ENCODE measurements around the gene CABP7. TPM values are rescaled to one million over a fixed set of nuclear protein-coding genes. Genes with fewer than 3 reads are reported as not detected.

CABP7 gene
- total RNA-seq, 2 experiments from 2014 or later, result 0.09 TPM; not detected in 1

DNA sequence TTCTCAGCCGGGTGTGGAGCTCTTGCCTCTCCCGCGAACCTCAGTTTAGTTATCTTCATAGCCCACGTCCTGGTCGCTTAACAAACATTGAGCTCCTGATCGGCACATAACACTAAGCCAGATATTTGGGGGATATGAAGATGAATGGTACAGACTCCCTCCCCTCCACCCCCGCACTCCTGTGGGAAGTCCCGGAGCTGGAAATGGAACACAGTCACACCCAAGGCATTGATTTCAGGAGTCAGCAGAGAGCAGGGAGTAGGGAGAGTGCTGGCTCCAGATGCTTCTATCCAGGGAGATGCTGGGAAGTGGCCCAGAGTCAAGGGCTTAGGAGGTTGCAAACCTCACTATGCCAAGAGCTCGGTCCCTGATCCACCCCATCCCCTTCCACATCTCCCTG lies 26.1 kb upstream of the CABP7 start:
- Mint-ChIP-seq H3K36me3 (peaks cover 2% of the 10 kb centered on the region), H3K27ac (no peak overlapping the region), H3K9me3 (no peaks in the 10 kb centered on the region), H3K4me1 (no peaks in the 10 kb centered on the region), H3K4me3 (no peak overlapping the region), H3K27me3 (no peaks in the 10 kb centered on the region)
- POLR2A ChIA-PET, result no interaction called here
- ATAC-seq (ENCODE audit: low read depth) (no peak), DNase-seq (no peak)

DNA sequence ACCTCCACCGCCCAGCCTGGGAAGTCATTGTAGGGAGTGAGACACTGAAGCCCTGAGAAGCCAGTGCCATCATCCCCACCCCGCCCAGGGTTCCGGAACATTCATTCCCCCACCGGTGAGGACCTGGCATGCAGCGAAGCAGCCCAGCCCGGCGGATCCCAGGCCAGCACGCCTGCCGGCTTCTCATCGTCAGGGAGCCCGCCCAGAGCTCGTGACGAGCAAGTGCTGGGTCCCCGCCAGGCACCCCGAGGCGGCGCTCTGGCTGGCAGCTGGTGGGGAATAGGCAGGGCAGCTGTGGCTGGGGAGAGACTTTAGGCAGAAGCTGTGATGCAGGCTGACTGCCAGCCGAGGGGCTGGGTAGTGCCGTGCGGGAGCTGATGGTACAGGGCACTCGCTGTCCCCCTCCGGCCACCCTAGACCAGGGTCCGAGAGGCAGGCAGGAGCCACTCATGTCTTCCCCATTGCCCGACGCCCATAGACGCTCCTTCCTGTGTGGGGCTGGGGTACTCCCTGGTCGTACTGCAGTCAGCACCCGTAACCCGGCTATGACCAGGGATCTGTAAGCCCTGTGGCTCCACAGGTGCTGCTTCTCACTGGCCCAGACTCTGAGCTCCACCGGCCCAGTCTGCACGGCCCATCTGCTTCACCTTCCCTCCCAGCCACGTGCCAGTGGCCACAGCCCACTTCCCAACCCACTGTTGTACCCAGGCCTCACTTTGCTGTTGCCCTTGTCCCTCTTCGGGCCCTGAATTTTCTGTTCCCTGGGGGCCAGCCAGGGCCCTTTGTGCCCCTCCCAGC lies 24.5 kb upstream of the CABP7 start:
- ATAC-seq (ENCODE audit: low read depth) (no peak), DNase-seq (no peak)
- Mint-ChIP-seq H3K27me3 (no peaks in the 10 kb centered on the region), H3K36me3 (peaks cover 2% of the 10 kb centered on the region), H3K4me3 (no peak overlapping the region), H3K4me1 (no peaks in the 10 kb centered on the region), H3K9me3 (no peaks in the 10 kb centered on the region), H3K27ac (no peak overlapping the region)
- POLR2A ChIA-PET, result no interaction called here

GRCh38 chr22:29697853-29698598 lies 21.8 kb upstream of the CABP7 start:
- Mint-ChIP-seq H3K27ac (no peak overlapping the region), H3K36me3 (peaks cover 2% of the 10 kb centered on the region), H3K4me3 (no peak overlapping the region), H3K27me3 (peaks cover 2% of the 10 kb centered on the region), H3K9me3 (no peaks in the 10 kb centered on the region), H3K4me1 (peaks cover 9% of the 10 kb centered on the region)
- POLR2A ChIA-PET, result no interaction called here
- no peak for DNase-seq
- no peak for ATAC-seq (ENCODE audit: low read depth)

GRCh38 chr22:29700206-29700899 lies 19.4 kb upstream of the CABP7 start:
- Mint-ChIP-seq H3K9me3 (no peaks in the 10 kb centered on the region), H3K27me3 (peaks cover 5% of the 10 kb centered on the region), H3K4me3 (no peak overlapping the region), H3K4me1 (peaks cover 9% of the 10 kb centered on the region), H3K36me3 (no peaks in the 10 kb centered on the region), H3K27ac (no peak overlapping the region)
- DNase-seq, result no peak
- POLR2A ChIA-PET, result interaction anchor here (0.5 kb wide), 1 partner anchor 555 kb away, joined by 4 read pairs; no protein-coding TSS in a partner anchor
- ATAC-seq (ENCODE audit: low read depth), result no peak

- H3K27me3 Mint-ChIP-seq, result peaks cover 5% of the 10 kb centered on the region
Observed at GRCh38 chr22:29700900-29701154, 19.0 kb upstream of the CABP7 start.

GRCh38 chr22:29701155-29701999 lies 18.4 kb upstream of the CABP7 start:
- ATAC-seq (ENCODE audit: low read depth) (peak; percentile 50), DNase-seq (no peak)
- peaks cover 5% of the 10 kb centered on the region for H3K27me3 Mint-ChIP-seq
- no peaks in the 10 kb centered on the region for H3K9me3 Mint-ChIP-seq
- POLR2A ChIA-PET, result interaction anchor here (0.6 kb wide), 1 partner anchor 1705 kb away, joined by 3 read pairs; no protein-coding TSS in a partner anchor
- no peaks in the 10 kb centered on the region for H3K36me3 Mint-ChIP-seq
- peaks cover 9% of the 10 kb centered on the region for H3K4me1 Mint-ChIP-seq
- no peak overlapping the region for H3K4me3 Mint-ChIP-seq
- H3K27ac Mint-ChIP-seq, result no peak overlapping the region

More at GRCh38 chr22:29700900-29701154, 19.0 kb upstream of the CABP7 start:
- Mint-ChIP-seq H3K4me3 (no peak overlapping the region), H3K36me3 (no peaks in the 10 kb centered on the region), H3K9me3 (no peaks in the 10 kb centered on the region), H3K27ac (no peak overlapping the region), H3K4me1 (peaks cover 9% of the 10 kb centered on the region)
- ATAC-seq (ENCODE audit: low read depth), result no peak
- POLR2A ChIA-PET, result interaction anchor here (0.5 kb wide), 1 partner anchor 555 kb away, joined by 4 read pairs; no protein-coding TSS in a partner anchor
- no peak for DNase-seq

GRCh38 chr22:29702000-29702930 lies 17.5 kb upstream of the CABP7 start:
- peaks cover 5% of the 10 kb centered on the region for H3K27me3 Mint-ChIP-seq
- H3K9me3 Mint-ChIP-seq, result no peaks in the 10 kb centered on the region
- DNase-seq (no peak), ATAC-seq (ENCODE audit: low read depth) (no peak)
- no peak overlapping the region for H3K27ac Mint-ChIP-seq
- POLR2A ChIA-PET, result interaction anchor here (0.6 kb wide), 1 partner anchor 1704 kb away, joined by 3 read pairs; no protein-coding TSS in a partner anchor
- no peaks in the 10 kb centered on the region for H3K36me3 Mint-ChIP-seq
- H3K4me1 Mint-ChIP-seq, result peaks cover 9% of the 10 kb centered on the region
- H3K4me3 Mint-ChIP-seq, result no peak overlapping the region

DNA sequence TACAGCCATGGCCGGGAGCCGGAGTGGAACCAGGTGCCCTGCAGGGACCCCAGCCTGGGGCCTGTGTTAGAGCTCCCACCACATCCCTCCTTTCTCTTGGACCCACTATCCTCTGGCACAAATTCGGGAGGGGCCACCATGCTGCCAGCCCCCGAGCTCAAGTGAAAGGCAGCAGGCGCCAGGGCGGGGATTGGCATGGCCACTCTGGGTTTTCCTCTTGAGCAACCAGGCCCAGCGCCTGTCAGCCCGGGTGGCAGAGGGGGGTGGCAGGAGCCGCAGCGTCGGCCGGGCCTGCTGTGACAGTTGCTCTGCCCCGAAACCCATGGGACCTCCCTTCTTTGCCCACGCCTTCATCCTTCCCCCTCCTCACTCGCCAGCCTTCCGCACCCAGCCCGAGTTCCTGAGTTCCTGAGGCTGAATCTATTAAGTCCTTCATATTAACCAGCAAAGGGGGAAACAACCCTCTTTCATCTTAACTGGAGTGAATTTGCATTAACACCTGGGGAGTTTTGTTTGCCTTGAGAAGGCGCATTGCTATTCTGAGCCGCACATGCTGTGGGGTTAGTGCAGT lies 16.8 kb upstream of the CABP7 start:
- ATAC-seq (ENCODE audit: low read depth) (no peak), DNase-seq (no peak)
- Mint-ChIP-seq H3K4me3 (no peak overlapping the region), H3K27ac (no peak overlapping the region), H3K4me1 (peaks cover 9% of the 10 kb centered on the region), H3K27me3 (peaks cover 5% of the 10 kb centered on the region), H3K9me3 (no peaks in the 10 kb centered on the region), H3K36me3 (no peaks in the 10 kb centered on the region)
- POLR2A ChIA-PET, result no interaction called here

DNA sequence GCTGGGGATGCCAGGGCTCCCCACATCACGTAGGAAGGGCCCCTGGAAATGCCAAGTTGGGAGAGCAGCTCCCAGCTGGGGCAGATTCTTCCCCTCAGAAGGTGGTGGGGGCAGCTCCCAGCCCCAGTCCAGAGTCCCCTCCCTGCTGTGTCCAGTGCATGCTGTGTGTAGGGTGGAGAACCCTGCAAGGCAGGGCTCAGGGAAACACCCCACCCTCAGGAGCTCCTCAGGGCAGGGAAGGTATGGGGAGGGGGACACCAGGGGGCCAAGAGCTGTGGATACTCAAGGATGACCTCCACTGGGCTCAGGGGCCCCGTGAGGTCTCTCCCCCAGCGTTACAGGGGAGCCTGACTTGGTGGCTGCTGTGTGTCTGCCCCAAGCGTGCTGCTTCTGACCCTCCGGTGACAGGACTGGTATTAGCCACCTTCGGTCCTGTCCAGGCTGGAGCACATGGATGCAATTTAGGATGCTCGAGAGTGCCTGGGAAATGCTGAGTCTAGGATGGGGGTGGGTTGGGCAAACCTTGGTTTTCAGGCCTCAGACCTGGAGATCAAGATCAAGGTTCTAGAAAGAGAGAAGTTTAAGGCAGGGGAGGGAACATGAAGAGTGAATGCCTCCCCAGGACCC lies 16.1 kb upstream of the CABP7 start:
- ATAC-seq (ENCODE audit: low read depth) (no peak), DNase-seq (no peak)
- Mint-ChIP-seq H3K9me3 (no peaks in the 10 kb centered on the region), H3K36me3 (no peaks in the 10 kb centered on the region), H3K4me3 (no peak overlapping the region), H3K27me3 (peaks cover 6% of the 10 kb centered on the region), H3K4me1 (peaks cover 9% of the 10 kb centered on the region), H3K27ac (no peak overlapping the region)
- POLR2A ChIA-PET, result no interaction called here

DNA sequence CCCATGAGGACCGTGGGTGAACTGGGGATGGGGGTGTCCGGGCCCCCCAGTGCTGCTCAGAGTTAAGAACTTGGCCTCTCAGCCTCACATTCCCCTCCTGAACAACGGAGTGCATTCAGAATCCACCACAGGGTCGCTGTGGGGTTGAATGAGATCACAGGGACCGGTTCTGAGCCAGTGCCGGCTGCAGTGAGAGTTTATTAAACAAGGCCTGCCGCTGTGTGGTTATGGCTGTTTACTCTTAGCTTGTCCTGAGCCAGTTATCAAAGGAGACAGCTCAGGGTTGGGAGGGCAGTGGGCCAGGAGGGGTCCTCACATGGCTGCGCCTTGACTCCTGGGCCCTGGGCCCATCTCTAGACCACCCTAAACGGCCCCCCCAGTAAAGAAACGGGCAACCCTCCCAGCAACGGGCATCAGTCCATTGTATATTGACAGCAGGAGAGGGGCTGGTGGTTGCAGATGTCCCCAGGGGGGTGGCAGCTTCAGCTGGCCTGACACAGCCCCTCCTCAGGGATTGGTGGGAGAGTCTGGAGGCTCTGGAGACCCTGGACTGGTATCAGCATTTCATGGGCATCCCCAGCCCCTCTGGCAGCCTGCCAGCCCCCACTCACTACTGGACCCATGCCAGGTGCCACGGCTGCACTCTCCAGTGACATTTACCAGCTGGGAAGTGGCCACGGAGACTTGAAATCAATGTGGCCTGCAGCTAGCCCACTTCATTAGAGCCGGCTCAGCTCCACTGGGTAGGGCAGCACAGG lies 15.1 kb upstream of the CABP7 start:
- Mint-ChIP-seq H3K4me3 (no peak overlapping the region), H3K4me1 (peaks cover 9% of the 10 kb centered on the region), H3K9me3 (no peaks in the 10 kb centered on the region), H3K36me3 (no peaks in the 10 kb centered on the region), H3K27me3 (peaks cover 6% of the 10 kb centered on the region), H3K27ac (no peak overlapping the region)
- ATAC-seq (ENCODE audit: low read depth), result no peak
- POLR2A ChIA-PET, result no interaction called here
- DNase-seq, result no peak

GRCh38 chr22:29705651-29706050 lies 14.2 kb upstream of the CABP7 start:
- ATAC-seq (ENCODE audit: low read depth) (no peak), DNase-seq (no peak)
- Mint-ChIP-seq H3K36me3 (no peaks in the 10 kb centered on the region), H3K27ac (no peak overlapping the region), H3K9me3 (no peaks in the 10 kb centered on the region), H3K27me3 (peaks cover 6% of the 10 kb centered on the region), H3K4me3 (no peak overlapping the region), H3K4me1 (peaks cover 9% of the 10 kb centered on the region)
- POLR2A ChIA-PET, result no interaction called here
